ENCODE results near the gene ARHGEF26. TPM values are rescaled to one million over a fixed set of nuclear protein-coding genes. Genes with fewer than 3 reads are reported as not detected.

The ARHGEF26 gene
- total RNA-seq, 1 experiment from 2014 or later, result 5.8 TPM

GRCh38 chr3:154252759-154253638 lies 131.8 kb downstream of the ARHGEF26 start:
- peak; percentile 86 for DNase-seq (ENCODE audit: low read depth)

DNA sequence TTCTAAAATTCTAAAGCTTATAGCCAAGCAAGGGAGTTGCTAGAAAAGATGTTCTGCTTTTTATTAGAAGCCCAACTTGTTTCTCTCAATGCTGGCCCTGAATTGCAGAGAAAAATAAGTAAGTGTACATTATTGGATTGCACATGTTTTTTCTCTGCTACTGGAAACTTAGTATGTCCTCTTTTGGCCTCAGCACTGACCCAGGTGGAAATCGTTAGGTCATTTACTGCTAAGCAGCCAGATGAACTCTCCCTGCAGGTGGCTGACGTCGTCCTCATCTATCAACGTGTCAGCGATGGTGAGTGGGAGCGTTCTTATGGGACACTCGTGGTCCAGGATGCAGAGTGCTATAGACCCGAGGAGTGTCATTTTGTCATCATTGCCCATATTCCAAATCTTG lies 133.3 kb downstream of the ARHGEF26 start:
- no peak for DNase-seq (ENCODE audit: low read depth)

GRCh38 chr3:154273381-154273780 lies 152.2 kb downstream of the ARHGEF26 start:
- no peak for DNase-seq (ENCODE audit: low read depth)

GRCh38 chr3:154274348-154274747 lies 153.2 kb downstream of the ARHGEF26 start:
- DNase-seq (ENCODE audit: low read depth), result no peak

- DNase-seq (ENCODE audit: low read depth), result no peak
Observed at GRCh38 chr3:154275292-154275691, 154.1 kb downstream of the ARHGEF26 start.

- no peak for DNase-seq (ENCODE audit: low read depth)
Observed at GRCh38 chr3:154275965-154276364, 154.8 kb downstream of the ARHGEF26 start.

GRCh38 chr3:154280161-154280560 lies 159.0 kb downstream of the ARHGEF26 start:
- no peak for DNase-seq (ENCODE audit: low read depth)

DNA sequence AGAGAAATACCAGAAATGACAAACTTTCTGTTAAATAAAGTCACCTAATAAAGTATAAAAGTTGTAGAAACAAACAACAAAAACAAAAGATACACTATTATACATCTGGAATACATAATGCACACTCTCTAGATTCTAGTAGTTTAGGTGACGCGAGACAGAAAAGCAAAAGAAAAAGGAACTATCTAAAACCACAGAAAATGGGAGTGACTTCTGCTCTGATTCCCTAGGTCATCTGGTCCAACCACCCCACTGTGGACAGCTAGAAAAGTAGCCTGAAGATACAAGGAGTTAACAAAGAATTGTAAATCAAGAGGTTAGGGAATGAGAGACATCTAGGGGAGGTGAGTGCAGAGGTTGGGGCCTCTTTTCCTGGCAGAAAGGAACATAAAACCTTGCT lies 164.0 kb downstream of the ARHGEF26 start:
- no peak for DNase-seq (ENCODE audit: low read depth)

GRCh38 chr3:154290187-154290586 lies 169.0 kb downstream of the ARHGEF26 start:
- no peak for DNase-seq (ENCODE audit: low read depth)

- DNase-seq (ENCODE audit: low read depth), result no peak
Observed at GRCh38 chr3:154294016-154294415, 172.8 kb downstream of the ARHGEF26 start.

DNA sequence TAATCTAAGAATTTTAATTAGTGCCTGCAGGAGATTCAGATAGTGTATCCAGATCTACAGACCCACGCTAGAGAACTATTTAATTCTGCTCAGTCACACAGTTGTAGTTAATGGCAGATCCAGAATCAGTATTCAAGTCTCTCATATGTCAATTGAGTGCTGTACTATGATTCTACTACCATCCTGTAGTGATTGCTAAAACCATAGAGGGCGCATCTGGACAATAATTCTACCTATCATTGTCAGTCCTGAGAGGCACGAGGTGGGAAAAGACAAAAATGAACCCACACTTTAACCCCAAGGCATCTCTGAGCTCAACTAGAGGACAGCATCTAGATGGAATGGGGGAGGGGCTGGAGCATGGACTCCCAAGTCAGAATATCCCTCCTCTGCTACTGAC lies 180.4 kb downstream of the ARHGEF26 start:
- no peak for DNase-seq (ENCODE audit: low read depth)

DNA sequence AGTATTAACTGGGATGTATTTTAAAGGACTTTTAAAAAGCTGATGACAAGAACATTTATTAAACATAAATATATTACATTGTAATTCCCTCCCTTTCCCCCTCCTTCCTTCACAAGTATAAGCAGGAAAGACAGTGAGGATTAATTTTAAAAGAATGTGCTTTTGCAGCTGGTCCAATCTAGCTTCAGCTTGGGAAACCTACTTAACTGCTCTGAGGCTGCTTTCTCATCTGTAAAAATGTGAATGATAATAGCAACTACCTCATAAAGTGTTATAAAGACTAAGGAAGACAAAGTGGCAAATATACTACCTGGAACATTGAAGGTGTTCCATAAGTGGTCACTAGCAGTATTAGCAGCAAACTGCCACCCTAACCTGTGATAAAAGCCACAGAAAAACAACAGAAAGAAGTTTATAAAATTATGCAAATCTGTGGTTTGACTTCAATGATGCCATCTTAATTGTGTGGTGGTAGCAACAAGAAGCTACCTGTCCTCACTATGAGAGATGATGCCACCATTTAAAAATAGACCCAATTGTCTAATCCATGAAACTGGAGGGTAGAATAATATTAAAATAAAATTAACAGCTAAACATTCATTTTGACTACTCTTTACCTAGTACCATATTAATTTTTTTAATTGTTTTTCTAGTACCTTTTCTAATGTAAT lies 183.1 kb downstream of the ARHGEF26 start:
- peak; percentile 29 for DNase-seq (ENCODE audit: low read depth)

- DNase-seq (ENCODE audit: low read depth), result no peak
Observed at GRCh38 chr3:154304936-154305335, 183.7 kb downstream of the ARHGEF26 start.

GRCh38 chr3:154307363-154307762 lies 186.2 kb downstream of the ARHGEF26 start:
- peak; percentile 11 for DNase-seq (ENCODE audit: low read depth)

Other genes with a start within 250 kb of the ARHGEF26 start
- gene DHX36, start 203.1 kb downstream of the ARHGEF26 start, total RNA-seq (2014; rRNA removed; shearing (Covaris generic)), result 29.4 and 40.2 TPM in 2 replicates